C4-2B (cell line): ENCODE results near the gene SPATA46.

Experiments
- ZFX ChIP-seq: fragments of 450-650 bp; IDR thresholded peaks from 2 replicates; pipeline ENCODE4 v1.6.1; 2017
- TF ChIP-seq, protein P1 (sequence below): fragments of 450-650 bp; conservative IDR thresholded peaks from 2 replicates; pipeline ENCODE4 v1.5.1; 2017; ENCODE audit warnings: mild to moderate bottlenecking

DNA sequence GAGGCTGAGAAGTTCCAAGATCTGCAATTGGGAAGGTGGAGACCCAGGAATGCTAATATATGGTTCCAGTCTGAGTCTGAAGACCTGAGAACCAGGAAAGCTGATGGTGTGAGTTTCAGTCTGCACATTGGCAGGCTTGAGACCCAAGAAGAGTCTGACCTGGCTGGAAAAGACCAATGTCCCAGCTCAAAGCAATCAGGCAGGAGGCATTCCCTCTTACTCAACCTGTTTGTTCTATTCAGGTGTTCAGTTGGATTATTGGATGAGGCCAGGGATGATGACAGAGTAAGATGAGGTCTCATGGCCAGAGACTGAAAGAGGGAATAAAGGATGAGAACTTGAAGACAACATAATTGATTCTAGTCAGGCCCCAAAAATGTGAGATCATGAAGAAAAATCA lies 50.1 kb downstream of the SPATA46 start:
- TF ChIP-seq, protein P1, sequence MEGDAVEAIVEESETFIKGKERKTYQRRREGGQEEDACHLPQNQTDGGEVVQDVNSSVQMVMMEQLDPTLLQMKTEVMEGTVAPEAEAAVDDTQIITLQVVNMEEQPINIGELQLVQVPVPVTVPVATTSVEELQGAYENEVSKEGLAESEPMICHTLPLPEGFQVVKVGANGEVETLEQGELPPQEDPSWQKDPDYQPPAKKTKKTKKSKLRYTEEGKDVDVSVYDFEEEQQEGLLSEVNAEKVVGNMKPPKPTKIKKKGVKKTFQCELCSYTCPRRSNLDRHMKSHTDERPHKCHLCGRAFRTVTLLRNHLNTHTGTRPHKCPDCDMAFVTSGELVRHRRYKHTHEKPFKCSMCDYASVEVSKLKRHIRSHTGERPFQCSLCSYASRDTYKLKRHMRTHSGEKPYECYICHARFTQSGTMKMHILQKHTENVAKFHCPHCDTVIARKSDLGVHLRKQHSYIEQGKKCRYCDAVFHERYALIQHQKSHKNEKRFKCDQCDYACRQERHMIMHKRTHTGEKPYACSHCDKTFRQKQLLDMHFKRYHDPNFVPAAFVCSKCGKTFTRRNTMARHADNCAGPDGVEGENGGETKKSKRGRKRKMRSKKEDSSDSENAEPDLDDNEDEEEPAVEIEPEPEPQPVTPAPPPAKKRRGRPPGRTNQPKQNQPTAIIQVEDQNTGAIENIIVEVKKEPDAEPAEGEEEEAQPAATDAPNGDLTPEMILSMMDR: no peak
- no peak for TF ChIP-seq ZFX
